Activated CD8-positive, alpha-beta T cell treated with anti-CD3 and anti-CD28 coated beads, Interleukin-2, amount 10 ng/mL, durations not matched to agents 7 days and 5 days (primary cell): Measurements from ENCODE around the gene GATAD2B. TPM values are rescaled to one million over a fixed set of nuclear protein-coding genes. Genes with fewer than 3 reads are reported as not detected.
"Not testable (repeated sequence)": the region's sequence is repeated elsewhere in the genome, so short reads cannot be mapped to it uniquely, and the experiment has no call there.

Experiments
- ATAC-seq: fragments of 150-1000 bp; cut with Tn5 transposase; one replicate; pipeline ENCODE4 v1.10.0; 2021; ENCODE audit warnings: moderate library complexity
- CTCF ChIA-PET: fragments of 350-600 bp; sonication (Branson Sonifier 250); formaldehyde crosslinking; loops from one replicate; lab custom pipeline; 2021; ENCODE audit warnings: antibody characterized with exemption; lab: Charles Lee
- POLR2A ChIA-PET: fragments of 350-600 bp; sonication (Branson Sonifier 250); formaldehyde crosslinking; loops from one replicate; lab custom pipeline; 2021; ENCODE audit warnings: antibody characterized with exemption; lab: Charles Lee
- DNase-seq: peaks from one replicate; pipeline ENCODE4 v3.0.0-alpha.2; 2020
- H3K27ac Mint-ChIP-seq: one replicate; pipeline ENCODE4 v1.8.0; 2021; ENCODE audit warnings: mild to moderate bottlenecking, mixed read lengths
- H3K27me3 Mint-ChIP-seq: one replicate; pipeline ENCODE4 v1.8.0; 2021; ENCODE audit warnings: low read depth, mixed read lengths
- H3K36me3 Mint-ChIP-seq: one replicate; pipeline ENCODE4 v1.8.0; 2021; ENCODE audit warnings: low read depth, mixed read lengths
- H3K4me1 Mint-ChIP-seq: one replicate; pipeline ENCODE4 v1.8.0; 2021; ENCODE audit warnings: low read depth, mixed read lengths
- H3K4me3 Mint-ChIP-seq: one replicate; pipeline ENCODE4 v1.8.0; 2021; ENCODE audit warnings: mild to moderate bottlenecking, mixed read lengths
- H3K9me3 Mint-ChIP-seq: one replicate; pipeline ENCODE4 v1.8.0; 2022; ENCODE audit warnings: mixed read lengths; ENCODE audit not compliant: insufficient read depth
- total RNA-seq, 2 experiments: library from RNA; stranded (reverse); gene quantifications; one replicate each; pipeline ENCODE4 v1.2.3, GENCODE V29; 2021

The GATAD2B gene
- total RNA-seq, 2 experiments from 2014 or later: 70.2 to 71.7 TPM

DNA sequence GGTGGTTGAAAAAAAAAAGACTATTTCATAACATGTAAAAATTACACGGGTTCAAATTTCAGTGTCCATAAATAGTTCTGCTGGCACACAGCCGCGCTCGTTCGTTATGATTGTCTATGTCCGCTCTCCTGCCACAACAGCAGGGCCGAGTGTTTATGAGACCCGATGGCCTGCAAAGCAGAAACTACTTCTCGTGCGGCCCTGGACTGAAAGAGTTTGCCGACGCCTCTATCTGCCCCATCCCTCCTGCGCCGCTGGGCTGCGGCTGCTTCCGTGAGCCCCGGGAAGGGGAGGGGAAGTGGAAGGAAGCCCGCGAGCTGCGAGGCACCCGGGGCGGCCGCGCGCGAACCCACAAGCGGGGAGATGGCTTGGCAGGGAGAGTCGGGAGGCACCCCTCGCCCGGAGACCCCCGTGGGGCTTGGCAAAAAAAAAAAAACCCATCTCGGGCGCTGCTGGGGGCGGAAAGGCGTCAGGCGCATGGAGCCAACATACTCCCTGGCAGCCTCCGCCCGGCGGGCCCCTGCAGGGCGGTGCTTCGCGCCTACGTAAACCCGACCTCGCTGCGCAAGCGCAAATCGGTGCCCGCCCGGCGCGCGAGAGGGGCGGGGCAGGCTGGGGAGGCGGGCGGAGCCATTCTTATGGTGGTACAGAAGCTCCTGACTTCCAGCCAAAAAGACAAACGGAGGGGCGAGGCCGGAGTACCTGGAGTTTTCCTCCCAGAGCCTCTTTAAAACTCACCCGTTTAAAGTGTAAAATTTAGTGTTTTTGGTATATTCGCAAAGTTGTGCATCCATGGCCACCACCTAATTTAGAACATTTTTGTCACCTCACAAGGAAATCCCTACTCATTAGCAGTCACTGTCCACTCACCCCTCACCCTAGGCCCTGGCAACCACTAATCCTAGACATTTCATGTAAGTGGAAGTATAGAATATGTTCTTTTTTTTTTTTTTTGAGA lies 139.3 kb downstream of the GATAD2B start:
- Mint-ChIP-seq H3K4me1 (peaks cover 26% of the 10 kb centered on the region), H3K27me3 (peaks cover 6% of the 10 kb centered on the region), H3K4me3 (peak overlapping the region; percentile 88), H3K36me3 (peaks cover 14% of the 10 kb centered on the region), H3K27ac (peak overlapping the region; percentile 97), H3K9me3 (peaks cover 3% of the 10 kb centered on the region)
- peak; percentile 97 for ATAC-seq
- POLR2A ChIA-PET: interaction anchor here (0.7 to 1.3 kb wide), 11 partner anchors 8 to 457 kb away, joined by 3 to 6 read pairs (median 4); partner anchors contain the start of genes CREB3L4, DENND4B, JTB and RAB13
- CTCF ChIA-PET: interaction anchor here (0.7 to 1.9 kb wide), 6 partner anchors 13 to 203 kb away, joined by 3 to 8 read pairs (median 4); partner anchors contain the start of gene JTB
- DNase-seq: peak; percentile 94

- not testable (repeated sequence) for H3K27me3 Mint-ChIP-seq, DNase-seq, H3K9me3 Mint-ChIP-seq, ATAC-seq
- ChIA-PET POLR2A (interaction anchor here (1.0 to 1.3 kb wide), 2 partner anchors 149 to 164 kb away, joined by 3 to 4 read pairs; partner anchors contain the start of genes CHTOP and DENND4B), CTCF (interaction anchor here (0.9 to 3.1 kb wide), 3 partner anchors 14 to 204 kb away, joined by 4 to 8 read pairs (median 7); partner anchors contain the start of gene RAB13)
- Mint-ChIP-seq H3K36me3 (peaks cover 19% of the 10 kb centered on the region), H3K27ac (peak overlapping the region; percentile 97), H3K4me3 (peak overlapping the region; percentile 88), H3K4me1 (peaks cover 26% of the 10 kb centered on the region)
Observed at GRCh38 chr1:153782648-153783047, 140.1 kb downstream of the GATAD2B start.

GRCh38 chr1:153780551-153780950 lies 142.2 kb downstream of the GATAD2B start:
- peaks cover 29% of the 10 kb centered on the region for H3K36me3 Mint-ChIP-seq
- peaks cover 41% of the 10 kb centered on the region for H3K4me1 Mint-ChIP-seq

DNA sequence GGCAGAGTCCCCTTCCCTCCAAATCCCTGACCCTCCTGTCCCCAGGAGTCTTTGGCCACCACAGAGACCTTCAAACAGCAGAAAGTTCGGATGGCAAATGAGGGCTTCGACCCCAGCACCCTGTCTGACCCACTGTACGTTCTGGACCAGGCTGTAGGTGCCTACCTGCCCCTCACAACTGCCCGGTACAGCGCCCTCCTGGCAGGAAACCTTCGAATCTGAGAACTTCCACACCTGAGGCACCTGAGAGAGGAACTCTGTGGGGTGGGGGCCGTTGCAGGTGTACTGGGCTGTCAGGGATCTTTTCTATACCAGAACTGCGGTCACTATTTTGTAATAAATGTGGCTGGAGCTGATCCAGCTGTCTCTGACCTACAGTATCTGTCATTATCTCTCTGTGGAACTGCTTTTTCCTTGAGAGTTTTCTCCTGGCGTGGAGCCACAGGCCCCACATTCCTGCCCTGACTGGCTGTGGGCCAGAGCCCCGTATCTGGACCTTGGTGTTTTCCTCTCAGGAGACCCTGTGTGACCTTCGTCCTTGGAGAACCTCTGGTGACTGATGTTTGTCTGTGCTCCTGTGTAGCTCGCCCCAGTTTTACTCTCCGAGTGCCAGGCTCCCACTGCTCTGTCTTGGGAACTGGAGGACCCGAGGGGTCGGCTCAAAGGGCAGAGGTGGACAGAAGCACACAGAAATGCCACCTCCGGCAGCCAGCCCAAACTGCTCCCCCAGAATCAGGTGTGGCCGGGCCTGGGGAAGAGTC lies 142.8 kb downstream of the GATAD2B start:
- Mint-ChIP-seq H3K9me3 (no peaks in the 10 kb centered on the region), H3K4me3 (no peak overlapping the region), H3K36me3 (peaks cover 29% of the 10 kb centered on the region), H3K27ac (peak overlapping the region; percentile 52), H3K27me3 (no peaks in the 10 kb centered on the region), H3K4me1 (peaks cover 41% of the 10 kb centered on the region)
- ATAC-seq: no peak
- ChIA-PET POLR2A (no interaction called here), CTCF (interaction anchor here (0.7 to 3.1 kb wide), 2 partner anchors 166 to 206 kb away, joined by 3 to 7 read pairs; partner anchors contain the start of gene RAB13)
- DNase-seq: no peak

More at GRCh38 chr1:153780551-153780950, 142.2 kb downstream of the GATAD2B start:
- POLR2A ChIA-PET: interaction anchor here (1.7 kb wide), 1 partner anchor 210 kb away, joined by 5 read pairs; the partner anchor contains the start of gene RPS27
- Mint-ChIP-seq H3K27me3 (no peaks in the 10 kb centered on the region), H3K4me3 (no peak overlapping the region), H3K9me3 (no peaks in the 10 kb centered on the region), H3K27ac (no peak overlapping the region)
- CTCF ChIA-PET: interaction anchor here (3.1 kb wide), 1 partner anchor 206 kb away, joined by 7 read pairs; the partner anchor contains the start of gene RAB13
- DNase-seq (no peak), ATAC-seq (no peak)

DNA sequence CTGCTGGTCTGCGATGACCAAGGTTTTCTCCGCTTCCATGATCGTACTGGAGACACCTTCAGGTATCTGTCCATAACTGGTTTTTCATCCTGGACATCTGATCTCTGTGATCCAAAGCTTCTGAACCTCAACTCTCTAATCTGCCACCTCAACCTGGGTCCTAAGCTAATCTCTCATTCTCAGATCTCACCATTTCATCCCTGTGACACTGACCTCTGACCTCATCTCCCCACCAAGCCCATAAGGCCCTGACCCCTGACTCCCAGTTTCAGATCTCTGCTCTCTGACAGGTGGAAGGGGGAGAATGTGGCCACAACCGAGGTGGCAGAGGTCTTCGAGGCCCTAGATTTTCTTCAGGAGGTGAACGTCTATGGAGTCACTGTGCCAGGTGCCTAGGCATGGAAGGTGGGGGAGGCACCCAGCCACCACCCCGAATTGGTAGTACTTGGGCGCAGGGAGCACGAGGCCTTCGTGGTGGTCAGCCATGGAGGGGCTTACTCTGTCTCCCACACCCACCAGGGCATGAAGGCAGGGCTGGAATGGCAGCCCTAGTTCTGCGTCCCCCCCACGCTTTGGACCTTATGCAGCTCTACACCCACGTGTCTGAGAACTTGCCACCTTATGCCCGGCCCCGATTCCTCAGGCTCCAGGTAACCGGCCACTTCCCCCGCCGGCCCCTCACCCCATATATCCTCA lies 143.8 kb downstream of the GATAD2B start:
- H3K4me3 Mint-ChIP-seq: no peak overlapping the region
- POLR2A ChIA-PET: interaction anchor here (1.0 kb wide), 1 partner anchor 212 kb away, joined by 3 read pairs; the partner anchor contains the start of gene RPS27
- H3K36me3 Mint-ChIP-seq: peaks cover 34% of the 10 kb centered on the region
- ATAC-seq (no peak), DNase-seq (no peak)
- CTCF ChIA-PET: interaction anchor here (0.7 to 0.8 kb wide), 2 partner anchors 18 to 167 kb away, joined by 3 to 4 read pairs; no protein-coding TSS in a partner anchor
- H3K27me3 Mint-ChIP-seq: no peaks in the 10 kb centered on the region
- peaks cover 49% of the 10 kb centered on the region for H3K4me1 Mint-ChIP-seq
- H3K9me3 Mint-ChIP-seq: no peaks in the 10 kb centered on the region
- no peak overlapping the region for H3K27ac Mint-ChIP-seq

DNA sequence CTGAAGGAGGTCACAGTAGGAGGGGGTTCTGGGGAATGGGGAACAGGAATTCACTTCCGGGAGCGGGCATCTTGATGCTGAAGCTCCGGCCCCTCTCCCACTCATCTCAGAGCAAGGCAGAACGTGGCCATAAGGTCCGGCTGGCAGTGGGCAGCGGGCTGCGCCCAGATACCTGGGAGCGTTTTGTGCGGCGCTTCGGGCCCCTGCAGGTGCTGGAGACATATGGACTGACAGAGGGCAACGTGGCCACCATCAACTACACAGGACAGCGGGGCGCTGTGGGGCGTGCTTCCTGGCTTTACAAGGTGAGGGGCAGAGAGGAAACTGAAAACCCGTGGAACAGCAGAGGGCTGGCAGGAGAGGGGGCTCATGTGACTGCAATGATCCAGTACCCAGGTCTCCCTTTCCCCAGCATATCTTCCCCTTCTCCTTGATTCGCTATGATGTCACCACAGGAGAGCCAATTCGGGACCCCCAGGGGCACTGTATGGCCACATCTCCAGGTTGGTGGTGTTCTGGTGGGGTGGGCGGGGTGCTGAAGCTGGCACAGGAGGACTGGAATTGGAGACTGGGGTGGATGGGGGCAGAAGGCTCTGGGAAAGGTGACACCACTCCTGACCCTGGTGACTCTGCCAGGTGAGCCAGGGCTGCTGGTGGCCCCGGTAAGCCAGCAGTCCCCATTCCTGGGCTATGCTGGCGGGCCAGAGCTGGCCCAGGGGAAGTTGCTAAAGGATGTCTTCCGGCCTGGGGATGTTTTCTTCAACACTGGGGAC lies 144.5 kb downstream of the GATAD2B start:
- DNase-seq: no peak
- H3K27me3 Mint-ChIP-seq: no peaks in the 10 kb centered on the region
- peaks cover 40% of the 10 kb centered on the region for H3K36me3 Mint-ChIP-seq
- ChIA-PET POLR2A (interaction anchor here (1.0 kb wide), 1 partner anchor 212 kb away, joined by 3 read pairs; the partner anchor contains the start of gene RPS27), CTCF (no interaction called here)
- no peaks in the 10 kb centered on the region for H3K9me3 Mint-ChIP-seq
- no peak for ATAC-seq
- H3K4me3 Mint-ChIP-seq: no peak overlapping the region
- H3K27ac Mint-ChIP-seq: no peak overlapping the region
- H3K4me1 Mint-ChIP-seq: peaks cover 53% of the 10 kb centered on the region

GRCh38 chr1:153777648-153778047 lies 145.1 kb downstream of the GATAD2B start:
- Mint-ChIP-seq H3K4me1 (peaks cover 53% of the 10 kb centered on the region), H3K27me3 (no peaks in the 10 kb centered on the region), H3K36me3 (peaks cover 46% of the 10 kb centered on the region), H3K27ac (peak overlapping the region; percentile 26), H3K9me3 (no peaks in the 10 kb centered on the region), H3K4me3 (no peak overlapping the region)
- no peak for DNase-seq
- ATAC-seq: no peak
- CTCF ChIA-PET: no interaction called here
- POLR2A ChIA-PET: no interaction called here

DNA sequence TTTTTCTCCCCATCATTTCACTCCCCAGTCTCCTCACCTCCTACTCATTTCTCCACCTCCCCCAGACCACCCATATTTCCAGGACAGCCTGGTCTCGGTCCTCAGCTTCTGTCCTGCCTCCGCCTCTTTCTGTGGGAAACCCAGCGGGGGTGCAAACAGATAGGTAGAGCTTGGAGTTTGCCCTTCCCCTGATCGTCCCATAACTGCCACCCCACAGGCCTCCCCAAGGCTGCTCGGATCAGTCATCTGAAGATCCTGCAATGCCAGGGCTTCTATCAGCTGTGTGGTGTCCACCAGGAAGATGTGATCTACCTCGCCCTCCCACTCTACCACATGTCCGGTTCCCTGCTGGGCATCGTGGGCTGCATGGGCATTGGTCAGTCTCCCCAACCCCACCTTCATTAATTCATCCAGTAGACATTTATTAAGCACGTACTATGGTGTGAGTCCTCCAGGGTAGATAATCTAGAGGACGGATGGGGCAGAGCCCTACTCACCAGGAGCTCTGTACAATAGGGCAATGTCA lies 145.9 kb downstream of the GATAD2B start:
- ATAC-seq: no peak
- peaks cover 52% of the 10 kb centered on the region for H3K36me3 Mint-ChIP-seq
- peak overlapping the region; percentile 68 for H3K27ac Mint-ChIP-seq
- peak overlapping the region; percentile 85 for H3K4me3 Mint-ChIP-seq
- ChIA-PET POLR2A (interaction anchor here (1.4 to 1.5 kb wide), 2 partner anchors 13 to 28 kb away, joined by 4 to 5 read pairs; no protein-coding TSS in a partner anchor), CTCF (interaction anchor here (1.9 to 2.5 kb wide), 2 partner anchors 20 to 209 kb away, joined by 11 read pairs; partner anchors contain the start of gene RAB13)
- H3K4me1 Mint-ChIP-seq: peaks cover 55% of the 10 kb centered on the region
- no peaks in the 10 kb centered on the region for H3K9me3 Mint-ChIP-seq
- H3K27me3 Mint-ChIP-seq: no peaks in the 10 kb centered on the region
- DNase-seq: no peak

DNA sequence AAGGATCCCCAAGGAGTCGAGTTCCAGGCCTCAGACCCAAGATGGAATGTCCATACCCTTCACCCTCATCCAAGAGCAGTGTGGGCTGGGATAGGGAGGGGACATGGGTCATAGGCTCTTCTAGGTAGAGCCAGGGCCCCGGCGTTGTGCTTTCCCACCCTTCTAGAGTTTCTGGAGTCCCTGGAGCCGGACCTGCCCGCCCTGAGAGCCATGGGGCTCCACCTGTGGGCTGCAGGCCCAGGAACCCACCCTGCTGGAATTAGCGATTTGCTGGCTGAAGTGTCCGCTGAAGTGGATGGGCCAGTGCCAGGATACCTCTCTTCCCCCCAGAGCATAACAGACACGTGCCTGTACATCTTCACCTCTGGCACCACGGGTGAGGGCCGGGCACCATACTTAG lies 146.4 kb downstream of the GATAD2B start:
- no peak for ATAC-seq
- no peaks in the 10 kb centered on the region for H3K9me3 Mint-ChIP-seq
- H3K4me1 Mint-ChIP-seq: peaks cover 55% of the 10 kb centered on the region
- H3K4me3 Mint-ChIP-seq: peak overlapping the region; percentile 85
- ChIA-PET POLR2A (interaction anchor here (0.9 to 1.5 kb wide), 5 partner anchors 13 to 211 kb away, joined by 3 to 5 read pairs (median 4); no protein-coding TSS in a partner anchor), CTCF (interaction anchor here (0.6 to 2.5 kb wide), 6 partner anchors 13 to 328 kb away, joined by 3 to 11 read pairs (median 4); partner anchors contain the start of genes DENND4B and RAB13)
- H3K27ac Mint-ChIP-seq: peak overlapping the region; percentile 68
- H3K27me3 Mint-ChIP-seq: no peaks in the 10 kb centered on the region
- peaks cover 53% of the 10 kb centered on the region for H3K36me3 Mint-ChIP-seq
- no peak for DNase-seq
